ENCODE data around the gene EXOSC1.
A peak's percentile ranks its signal among the peaks of the same experiment; 100 is the strongest.
"Not testable (repeated sequence)": the region's sequence is repeated elsewhere in the genome, so short reads cannot be mapped to it uniquely, and the experiment has no call there.

Gene EXOSC1

DNA sequence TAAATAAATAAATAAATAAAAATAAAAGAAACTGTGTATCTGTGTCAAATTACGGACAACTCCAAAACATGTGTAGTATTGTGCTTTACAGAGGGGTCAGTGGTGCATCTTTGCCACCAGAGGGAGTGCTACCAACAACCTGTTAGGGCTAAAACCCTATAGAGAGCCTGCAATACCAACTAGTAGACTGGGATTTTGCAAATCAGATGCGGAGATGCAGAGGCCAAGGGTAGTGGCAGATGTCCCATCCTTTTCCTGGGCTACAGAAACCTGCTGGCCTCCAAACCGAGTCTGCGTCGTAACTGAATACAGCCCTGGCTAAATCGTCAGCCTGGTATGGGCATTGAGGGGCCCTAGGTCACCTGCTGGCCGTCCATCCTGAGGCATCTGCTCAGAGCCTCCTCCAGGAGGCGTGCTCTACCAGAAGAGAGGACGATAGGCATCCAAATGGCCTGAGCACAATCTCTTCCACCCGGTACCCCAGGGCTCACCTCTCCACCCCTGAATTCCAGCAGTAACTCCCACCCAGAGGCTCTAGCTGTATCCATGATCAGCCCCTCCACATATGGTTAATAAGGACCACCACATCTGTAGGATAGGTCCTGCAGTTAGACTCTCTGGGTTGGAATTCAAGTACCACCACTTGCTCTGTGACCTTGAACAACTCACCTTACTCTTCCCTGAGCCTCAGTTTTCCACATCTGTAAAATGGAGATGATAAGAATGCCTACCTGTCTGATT lies 38.4 kb downstream of the EXOSC1 start:
- DNase-seq: peak; percentile 83

DNA sequence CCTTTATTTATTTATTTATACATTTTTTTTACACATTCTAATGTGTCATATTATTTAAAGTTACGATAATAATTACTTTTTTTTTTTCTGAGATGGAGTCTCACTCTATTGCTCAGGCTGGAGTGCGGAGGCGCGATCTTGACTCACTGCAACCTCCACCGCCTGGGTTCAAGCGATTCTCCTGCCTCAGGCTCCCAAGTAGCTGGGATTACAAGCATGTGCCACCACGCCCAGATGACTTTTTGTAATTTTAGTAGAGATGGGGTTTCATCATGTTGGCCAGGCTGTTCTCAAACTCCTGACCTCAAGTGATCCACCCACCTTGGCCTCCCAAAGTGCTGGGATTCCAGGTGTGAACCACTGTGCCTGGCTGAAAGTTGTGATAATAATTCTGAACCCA lies 39.3 kb downstream of the EXOSC1 start:
- DNase-seq: not testable (repeated sequence)

DNA sequence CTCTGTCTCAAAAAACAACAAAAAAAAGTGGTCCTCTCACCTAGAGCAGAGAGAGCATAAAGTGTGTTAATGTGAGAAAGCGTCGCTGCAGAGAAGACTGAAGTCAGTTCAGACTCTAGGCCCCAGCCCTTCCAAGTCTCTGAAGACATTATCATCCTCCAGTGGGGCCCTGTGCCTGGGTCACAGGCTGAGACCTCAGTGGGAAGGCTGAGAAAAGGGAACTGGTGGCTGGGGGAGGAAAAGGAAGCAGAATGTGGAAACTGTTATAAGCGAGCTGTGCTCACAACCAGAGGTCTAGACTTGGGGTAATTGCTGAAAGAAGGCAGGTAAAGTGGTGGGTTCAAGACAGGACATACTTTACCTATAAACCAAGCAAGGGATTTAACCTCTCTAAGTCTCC lies 39.7 kb downstream of the EXOSC1 start:
- peak; percentile 86 for DNase-seq

DNA sequence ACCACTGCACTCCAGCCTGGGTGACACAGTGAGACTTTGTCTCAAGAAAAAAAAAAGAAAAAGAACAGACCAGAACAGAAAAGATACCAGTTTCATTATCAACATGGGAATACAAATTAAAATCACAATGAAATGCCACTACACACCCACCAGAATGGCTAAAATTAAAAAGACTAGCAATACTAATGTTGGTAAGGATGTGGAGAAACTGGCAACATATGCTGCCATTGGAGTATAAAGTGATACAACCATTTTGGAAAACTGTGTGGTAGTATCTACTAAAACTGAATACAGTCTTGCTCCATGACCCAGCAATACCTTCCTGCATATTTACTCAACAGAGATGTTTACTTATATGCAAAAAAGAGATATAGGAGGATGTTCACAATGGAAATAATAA lies 41.8 kb downstream of the EXOSC1 start:
- DNase-seq: no peak

DNA sequence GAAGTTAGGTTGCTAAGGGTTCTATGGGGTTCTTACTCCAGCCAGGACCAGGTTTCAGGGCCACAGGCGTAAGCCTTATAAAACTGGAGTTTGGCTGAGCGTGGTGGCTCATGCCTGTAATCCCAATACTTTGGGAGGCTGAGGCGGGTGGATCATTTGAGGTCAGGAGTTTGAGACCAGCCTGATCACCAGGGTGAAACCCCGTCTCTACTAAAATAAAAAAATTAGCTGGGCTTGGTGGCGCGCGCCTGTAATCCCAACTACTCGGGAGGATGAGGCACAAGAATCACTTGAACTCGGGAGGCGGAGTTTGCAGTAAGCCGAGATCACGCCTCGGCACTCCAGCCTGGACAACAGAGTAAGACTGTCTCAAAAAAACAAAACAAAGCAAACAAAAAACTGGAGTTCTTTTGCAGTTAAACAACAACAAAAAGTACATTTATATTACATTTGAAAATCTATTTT lies 44.3 kb downstream of the EXOSC1 start:
- DNase-seq: no peak

DNA sequence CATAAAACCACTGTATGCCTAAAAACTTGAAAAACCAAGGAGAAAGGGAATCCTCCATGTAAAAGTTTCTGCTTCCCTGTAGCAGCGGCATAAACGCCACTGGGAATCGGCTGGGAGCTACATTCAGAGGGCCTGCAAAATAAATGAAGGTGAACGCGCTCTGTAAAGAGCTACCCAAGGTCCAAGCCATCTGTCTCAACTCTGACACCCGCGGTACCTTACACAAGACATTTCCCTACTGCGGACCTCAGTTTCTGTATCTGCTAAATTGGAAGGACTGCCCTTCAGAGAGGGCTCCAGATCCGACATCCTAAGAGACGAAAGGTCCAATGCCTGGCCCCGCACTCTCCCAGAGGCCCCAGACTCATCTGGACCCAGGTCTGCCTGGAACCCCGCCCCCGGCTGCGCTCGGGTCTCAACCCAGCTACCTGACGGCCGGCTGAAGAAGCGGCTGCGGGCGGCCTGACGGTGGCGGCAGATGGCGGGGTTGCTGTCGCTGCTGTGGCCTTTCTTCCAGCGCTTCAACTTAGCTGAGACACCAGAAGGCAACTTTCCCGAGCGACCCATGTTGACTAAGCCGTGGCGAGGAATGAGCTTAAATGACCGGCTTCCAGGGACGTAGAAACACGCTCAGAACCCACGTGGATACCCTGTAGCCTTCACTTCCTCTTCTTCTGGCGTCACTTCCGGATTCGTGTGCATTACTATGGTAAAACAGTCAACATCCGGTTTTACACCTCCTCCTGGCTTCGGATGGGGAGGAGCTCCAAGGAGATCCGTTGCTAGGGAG lies 44.9 kb downstream of the EXOSC1 start, which contains the start of gene RRP12:
Gene RRP12 (minus strand): TSS at position 676 of the 790 bp plus-strand sequence. CDS start 109 bp downstream, at position 567.
- peak; percentile 99 for DNase-seq

DNA sequence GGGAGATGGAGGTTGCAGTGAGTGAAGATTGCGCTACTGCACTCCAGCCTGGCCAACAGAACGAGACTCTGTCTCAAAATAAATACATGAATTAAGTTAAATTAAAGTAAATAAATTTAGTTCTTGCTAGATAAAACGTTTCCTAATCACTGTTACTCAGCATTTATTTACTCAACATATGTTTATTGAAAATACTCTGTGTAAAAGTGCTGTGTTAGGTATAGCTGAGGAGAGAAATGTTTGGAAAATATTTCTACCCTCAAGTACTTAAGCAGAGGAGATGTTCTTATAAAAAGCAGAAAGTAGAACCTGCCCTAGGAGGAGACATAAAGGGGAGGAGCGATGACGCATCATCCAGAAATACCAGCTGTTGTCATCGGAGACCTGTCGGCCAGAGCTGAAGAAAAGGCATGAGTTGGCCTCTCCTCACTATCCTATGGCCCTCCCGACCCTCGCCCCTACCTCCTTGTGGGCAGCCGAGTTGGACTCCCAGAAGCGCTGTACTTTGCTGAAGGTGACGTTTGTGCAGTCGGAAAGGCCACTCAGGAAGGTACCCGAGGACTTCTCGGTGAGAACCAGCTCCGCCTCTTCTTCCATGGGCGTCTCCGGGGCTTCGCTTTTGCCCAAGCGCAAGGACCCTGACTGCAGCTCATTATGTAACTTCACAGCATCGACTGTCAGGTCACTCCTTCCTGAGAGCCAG lies 45.8 kb downstream of the EXOSC1 start:
- DNase-seq: peak; percentile 71

DNA sequence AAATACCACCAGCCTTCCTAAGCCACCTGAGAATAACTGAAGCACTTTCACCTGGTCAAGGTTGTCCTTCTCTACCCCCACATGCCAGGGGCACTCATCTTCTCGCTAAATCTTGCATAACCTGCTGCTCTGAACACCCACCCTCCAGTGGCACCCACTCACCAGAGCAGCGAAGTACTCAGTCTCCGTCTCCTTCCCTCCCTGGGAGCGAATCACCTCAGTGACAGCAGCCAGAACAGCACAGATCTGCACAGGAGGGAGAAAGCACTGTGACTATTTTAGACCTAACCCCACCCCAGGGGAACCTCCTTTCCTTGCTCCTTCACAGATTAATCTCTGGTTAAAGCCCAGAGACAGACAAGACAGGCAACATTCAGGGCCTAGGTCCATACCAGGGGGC lies 49.8 kb downstream of the EXOSC1 start:
- DNase-seq: no peak

DNA sequence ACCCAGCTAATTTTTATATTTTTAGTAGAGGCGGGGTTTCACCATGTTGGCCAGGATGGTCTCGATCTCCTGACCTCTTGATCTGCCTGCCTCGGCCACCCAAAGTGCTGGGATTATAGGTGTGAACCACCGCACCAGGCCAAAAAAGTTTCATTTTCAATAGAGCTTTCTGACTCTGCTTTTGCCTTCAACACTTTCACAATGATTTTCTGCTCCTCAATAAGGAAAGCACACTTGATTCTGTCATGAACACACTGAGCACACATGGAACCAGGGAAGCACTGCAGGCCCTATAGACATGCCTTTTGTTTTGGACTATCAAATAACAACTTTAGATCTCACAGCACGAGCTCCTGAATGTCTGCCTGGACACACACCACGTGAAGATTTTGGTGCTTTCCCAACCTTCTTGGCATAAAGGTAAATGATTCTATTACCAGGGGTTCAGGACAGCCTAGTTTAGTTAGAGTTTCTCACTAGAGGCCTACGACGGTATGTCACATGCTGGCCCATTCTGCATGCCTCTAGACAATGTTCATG lies 52.7 kb downstream of the EXOSC1 start:
- DNase-seq: no peak

DNA sequence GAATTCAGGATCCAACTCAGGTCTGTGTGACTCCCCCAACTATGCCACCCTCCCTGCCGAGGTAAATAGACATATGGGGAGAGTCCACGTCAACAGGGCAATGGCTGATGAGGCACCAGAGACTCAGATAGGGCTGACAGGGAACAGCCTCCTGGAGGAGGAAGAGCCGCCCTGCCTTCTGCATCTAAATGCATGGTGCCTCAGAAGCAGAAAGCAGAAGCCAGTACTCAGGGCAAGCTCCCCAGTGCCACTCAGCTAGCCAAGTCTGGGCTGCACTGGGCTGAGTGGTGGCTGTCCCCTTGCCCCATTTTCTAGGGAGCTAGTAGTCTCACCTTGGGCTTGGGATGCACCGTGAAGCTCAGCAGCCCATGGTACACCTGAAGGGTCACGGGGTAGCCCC lies 55.7 kb downstream of the EXOSC1 start:
- DNase-seq: no peak

DNA sequence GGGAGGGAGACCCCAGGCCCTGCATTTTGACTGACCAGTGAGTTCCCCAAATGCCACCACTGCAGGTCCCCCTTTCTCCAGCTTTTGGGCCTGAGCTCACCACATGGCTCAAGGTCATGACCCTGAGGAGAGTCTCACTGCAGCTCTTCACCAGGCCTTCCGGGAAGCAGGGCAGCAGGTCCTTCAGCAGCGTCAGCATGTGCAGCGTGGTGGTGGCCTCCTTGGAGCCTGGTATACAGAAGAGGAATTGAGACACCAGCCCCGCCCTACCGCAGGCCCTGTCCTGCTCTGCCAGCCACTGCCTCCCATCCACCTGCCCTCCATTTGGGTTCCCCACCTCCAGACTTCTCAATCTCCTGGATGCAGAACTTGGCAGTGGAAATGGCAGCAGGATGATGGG lies 57.7 kb downstream of the EXOSC1 start:
- DNase-seq: peak; percentile 55

All from suppressor macrophage treated with lipopolysaccharide for 4 hours (primary cell).